ENCODE data around the gene HPS4.

The HPS4 gene

DNA sequence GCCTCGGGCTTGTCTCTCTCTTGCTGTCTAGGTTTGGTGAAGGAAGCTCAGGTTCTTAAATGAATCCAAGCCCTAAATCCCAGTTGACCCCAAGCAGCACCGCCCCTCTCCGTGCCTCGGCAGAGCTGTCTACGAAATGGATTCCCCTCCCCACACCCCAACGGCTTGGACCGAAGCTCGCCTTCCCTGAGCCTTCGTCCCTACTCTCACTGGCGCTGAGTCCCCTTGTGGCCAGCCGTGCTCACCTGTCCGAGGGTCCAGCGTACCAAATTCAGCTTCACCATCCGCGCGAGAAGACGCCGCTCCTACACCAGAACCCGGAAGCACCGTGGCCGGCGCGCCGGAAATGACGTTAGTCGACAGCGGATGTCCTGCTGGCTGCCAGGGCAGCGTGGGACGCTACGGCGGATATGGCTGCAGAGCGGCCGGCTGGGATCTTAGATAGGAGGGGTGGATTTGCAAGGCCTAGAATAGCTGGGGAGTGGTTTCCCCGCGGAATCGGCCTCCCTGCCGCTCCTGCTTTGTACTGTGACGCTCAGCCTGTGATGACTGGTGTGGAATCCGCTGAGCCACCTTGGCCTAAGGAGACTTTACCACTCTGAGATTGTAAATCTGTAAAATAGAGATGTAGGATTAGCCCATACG, 28.7 kb upstream of the HPS4 start, which contains the start of gene TFIP11:
Gene TFIP11, minus strand, starts transcription at position 325 of the 645 bp plus-strand sequence. CDS start 2,201 bp downstream, outside the sequence.
- TF ChIP-seq CTCF (IDR thresholded peaks at IDR 0.05; ENCODE audit: extremely low read depth, missing control alignments): no peak
- peak; percentile 92 for DNase-seq (ENCODE audit: low spot score)

- DNase-seq (ENCODE audit: low spot score): no peak
- TF ChIP-seq CTCF (IDR thresholded peaks at IDR 0.05; ENCODE audit: extremely low read depth, missing control alignments): no peak
These were observed 24.6 kb upstream of the HPS4 start for GRCh38 chr22:26508148-26508547.

DNA sequence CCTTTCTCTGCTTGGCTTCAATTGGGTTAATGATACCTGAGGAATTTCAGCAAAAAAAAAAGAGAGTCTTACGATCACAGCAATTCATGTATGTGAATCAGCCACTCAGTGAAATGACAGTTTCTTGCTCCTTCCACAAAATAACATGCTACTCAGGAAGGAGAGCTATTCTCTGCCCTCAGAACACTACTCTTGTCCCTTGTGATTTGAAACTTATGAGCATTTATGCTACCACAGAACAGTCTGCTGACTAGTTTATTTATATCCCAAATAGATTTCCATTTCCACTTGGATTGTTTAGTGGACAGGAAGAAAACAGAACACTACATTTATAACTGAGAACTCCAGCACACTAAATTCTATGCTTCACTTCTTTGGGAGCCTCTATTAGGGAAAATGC, 20.2 kb upstream of the HPS4 start:
- DNase-seq (ENCODE audit: low spot score): no peak
- no peak for TF ChIP-seq CTCF (IDR thresholded peaks at IDR 0.05; ENCODE audit: extremely low read depth, missing control alignments)

- peak; percentile 71 for DNase-seq (ENCODE audit: low spot score)
- TF ChIP-seq CTCF (IDR thresholded peaks at IDR 0.05; ENCODE audit: extremely low read depth, missing control alignments): peak; percentile 53
These were observed 19.3 kb upstream of the HPS4 start for GRCh38 chr22:26502688-26503561.

DNA sequence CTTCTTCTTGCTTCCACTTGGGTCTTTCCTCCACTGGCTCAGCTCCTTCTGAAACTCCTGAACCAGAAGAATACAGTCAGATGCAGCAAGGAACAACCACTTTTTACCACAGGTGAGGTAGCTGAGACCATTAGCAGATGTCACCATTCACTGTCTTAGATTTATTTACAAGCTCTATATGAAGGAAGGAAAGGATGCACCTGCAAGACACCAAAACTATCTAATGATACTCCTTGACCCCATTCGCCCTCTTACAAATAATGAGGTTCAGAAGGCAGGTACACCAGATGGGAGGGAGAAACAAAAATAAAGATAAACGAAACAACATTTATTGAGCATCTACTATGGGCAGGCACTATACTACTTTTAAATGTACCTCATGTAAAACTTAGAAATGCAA, 18.4 kb upstream of the HPS4 start:
- TF ChIP-seq CTCF (IDR thresholded peaks at IDR 0.05; ENCODE audit: extremely low read depth, missing control alignments): no peak
- no peak for DNase-seq (ENCODE audit: low spot score)

GRCh38 chr22:26499188-26499703, 15.7 kb upstream of the HPS4 start:
- no peak for DNase-seq (ENCODE audit: low spot score)
- TF ChIP-seq CTCF (IDR thresholded peaks at IDR 0.05; ENCODE audit: extremely low read depth, missing control alignments): no peak

DNA sequence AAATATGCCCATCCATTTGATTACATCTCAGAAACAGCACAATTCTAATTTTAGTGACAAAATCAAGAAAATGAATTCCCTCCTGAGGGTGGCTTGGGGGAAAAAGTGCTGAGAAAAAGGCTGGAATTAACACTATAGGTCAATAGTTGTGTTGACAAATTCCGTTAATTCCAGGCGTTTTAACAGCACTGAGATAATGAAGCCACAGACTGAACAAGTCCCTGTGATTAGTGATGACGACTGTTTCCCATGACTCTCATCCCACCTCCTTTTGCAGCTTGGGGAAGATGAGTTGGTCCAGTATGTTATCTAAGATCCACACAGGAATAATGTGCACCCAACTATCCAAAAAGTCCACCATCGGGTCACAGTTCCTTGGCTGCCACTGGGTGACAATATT, 12.9 kb upstream of the HPS4 start:
- no peak for DNase-seq (ENCODE audit: low spot score)
- TF ChIP-seq CTCF (IDR thresholded peaks at IDR 0.05; ENCODE audit: extremely low read depth, missing control alignments): no peak
